ENCODE data around the gene MYO18A.

Gene MYO18A

GRCh38 chr17:29214215-29215146, 34.3 kb upstream of the MYO18A start:
- H2BK12ac ChIP-seq (ENCODE audit: low read length), result no peak overlapping the region
- H4K8ac ChIP-seq (ENCODE audit: low read depth, low read length), result no peak overlapping the region
- no peak for DNase-seq (ENCODE audit: low spot score)
- H3K9me3 ChIP-seq (replicated peaks in 1 of 2; ENCODE audit: control insufficient read depth in 2 of 2, insufficient read depth in 1 of 2, low read depth in 1 of 2, low read length in 2 of 2), result no peaks in the 10 kb centered on the region
- no peak overlapping the region for H2BK5ac ChIP-seq (ENCODE audit: low read length)
- H3K23ac ChIP-seq (ENCODE audit: low read depth, low read length, poor library complexity), result no peak overlapping the region
- no CpG with 5 or more reads among the region's 8 CpGs for WGBS, 2 donors (ENCODE audit: extremely low coverage in 2 of 2, insufficient read length in 2 of 2, insufficient replicate concordance in 1 of 2)
- no peak overlapping the region for H4K91ac ChIP-seq (ENCODE audit: low read depth, low read length, poor library complexity)
- H3K27ac ChIP-seq (replicated peaks; ENCODE audit: low read length), result no peak overlapping the region
- H2AK5ac ChIP-seq (ENCODE audit: low read depth, low read length), result no peak overlapping the region
- no peak overlapping the region for H2BK15ac ChIP-seq (ENCODE audit: low read length)
- no peak overlapping the region for H3K4me2 ChIP-seq (ENCODE audit: insufficient read depth, low read length, poor library complexity, severe bottlenecking)
- no peak overlapping the region for H3K14ac ChIP-seq (ENCODE audit: low read length)
- no peaks in the 10 kb centered on the region for H3K36me3 ChIP-seq (replicated peaks in 1 of 2; ENCODE audit: control insufficient read depth in 2 of 2, insufficient read depth in 2 of 2, low read length in 2 of 2)
- no peak overlapping the region for H2BK120ac ChIP-seq (ENCODE audit: low read depth, low read length)
- H2AFZ ChIP-seq (ENCODE audit: low read length), result no peak overlapping the region
- no peaks in the 10 kb centered on the region for H3K79me1 ChIP-seq (ENCODE audit: low read depth, low read length)
- no peaks in the 10 kb centered on the region for H3K27me3 ChIP-seq (ENCODE audit: control insufficient read depth in 3 of 3, insufficient read depth in 3 of 3, low read depth in 1 of 3, low read length in 3 of 3)
- no peak overlapping the region for H3K4ac ChIP-seq (ENCODE audit: low read length)
- no peak overlapping the region for H3K18ac ChIP-seq (ENCODE audit: low read length)
- H3K4me3 ChIP-seq (ENCODE audit: low read length in 2 of 2), result no peak overlapping the region
- no peak overlapping the region for H3K9ac ChIP-seq (ENCODE audit: low read depth, low read length, poor library complexity)
- peaks cover 3 to 9% of the 10 kb centered on the region in 2 donors for H3K4me1 ChIP-seq (ENCODE audit: control insufficient read depth in 2 of 2, insufficient read depth in 1 of 2, low read depth in 1 of 2, low read length in 2 of 2)

GRCh38 chr17:29212681-29213121, 32.5 kb upstream of the MYO18A start:
- no peak overlapping the region for H4K91ac ChIP-seq (ENCODE audit: low read depth, low read length, poor library complexity)
- no peak overlapping the region for H3K18ac ChIP-seq (ENCODE audit: low read length)
- H3K27ac ChIP-seq (replicated peaks; ENCODE audit: low read length), result no peak overlapping the region
- H2BK12ac ChIP-seq (ENCODE audit: low read length), result no peak overlapping the region
- no peaks in the 10 kb centered on the region for H3K79me1 ChIP-seq (ENCODE audit: low read depth, low read length)
- H2AFZ ChIP-seq (ENCODE audit: low read length), result no peak overlapping the region
- no peak overlapping the region for H3K4me3 ChIP-seq (ENCODE audit: low read length in 2 of 2)
- no peaks in the 10 kb centered on the region for H3K9me3 ChIP-seq (replicated peaks in 1 of 2; ENCODE audit: control insufficient read depth in 2 of 2, insufficient read depth in 1 of 2, low read depth in 1 of 2, low read length in 2 of 2)
- H3K4ac ChIP-seq (ENCODE audit: low read length), result no peak overlapping the region
- no CpG with 5 or more reads among the region's 5 CpGs for WGBS, 2 donors (ENCODE audit: extremely low coverage in 2 of 2, insufficient read length in 2 of 2, insufficient replicate concordance in 1 of 2)
- H3K23ac ChIP-seq (ENCODE audit: low read depth, low read length, poor library complexity), result no peak overlapping the region
- H2BK5ac ChIP-seq (ENCODE audit: low read length), result no peak overlapping the region
- no peak overlapping the region for H3K9ac ChIP-seq (ENCODE audit: low read depth, low read length, poor library complexity)
- H3K27me3 ChIP-seq (ENCODE audit: control insufficient read depth in 3 of 3, insufficient read depth in 3 of 3, low read depth in 1 of 3, low read length in 3 of 3), result no peaks in the 10 kb centered on the region
- peaks cover 11 to 13% of the 10 kb centered on the region in 2 donors for H3K4me1 ChIP-seq (ENCODE audit: control insufficient read depth in 2 of 2, insufficient read depth in 1 of 2, low read depth in 1 of 2, low read length in 2 of 2)
- H2AK5ac ChIP-seq (ENCODE audit: low read depth, low read length), result no peak overlapping the region
- H2BK120ac ChIP-seq (ENCODE audit: low read depth, low read length), result no peak overlapping the region
- H3K36me3 ChIP-seq (replicated peaks in 1 of 2; ENCODE audit: control insufficient read depth in 2 of 2, insufficient read depth in 2 of 2, low read length in 2 of 2), result no peaks in the 10 kb centered on the region
- no peak overlapping the region for H4K8ac ChIP-seq (ENCODE audit: low read depth, low read length)
- no peak overlapping the region for H3K4me2 ChIP-seq (ENCODE audit: insufficient read depth, low read length, poor library complexity, severe bottlenecking)
- DNase-seq (ENCODE audit: low spot score), result no peak
- H3K14ac ChIP-seq (ENCODE audit: low read length), result no peak overlapping the region
- H2BK15ac ChIP-seq (ENCODE audit: low read length), result no peak overlapping the region

GRCh38 chr17:29212094-29212631, 32.0 kb upstream of the MYO18A start:
- Histone ChIP-seq H3K14ac (ENCODE audit: low read length) (no peak overlapping the region), H4K8ac (ENCODE audit: low read depth, low read length) (no peak overlapping the region), H2BK5ac (ENCODE audit: low read length) (no peak overlapping the region), H3K4me3 (ENCODE audit: low read length in 2 of 2) (no peak overlapping the region), H3K27me3 (ENCODE audit: control insufficient read depth in 3 of 3, insufficient read depth in 3 of 3, low read depth in 1 of 3, low read length in 3 of 3) (no peaks in the 10 kb centered on the region), H3K4me1 (ENCODE audit: control insufficient read depth in 2 of 2, insufficient read depth in 1 of 2, low read depth in 1 of 2, low read length in 2 of 2) (peaks cover 11 to 13% of the 10 kb centered on the region in 2 donors), H3K23ac (ENCODE audit: low read depth, low read length, poor library complexity) (no peak overlapping the region), H3K9ac (ENCODE audit: low read depth, low read length, poor library complexity) (no peak overlapping the region), H4K91ac (ENCODE audit: low read depth, low read length, poor library complexity) (no peak overlapping the region), H2AFZ (ENCODE audit: low read length) (no peak overlapping the region), H2AK5ac (ENCODE audit: low read depth, low read length) (no peak overlapping the region), H3K36me3 (replicated peaks in 1 of 2; ENCODE audit: control insufficient read depth in 2 of 2, insufficient read depth in 2 of 2, low read length in 2 of 2) (no peaks in the 10 kb centered on the region), H3K4ac (ENCODE audit: low read length) (no peak overlapping the region), H3K4me2 (ENCODE audit: insufficient read depth, low read length, poor library complexity, severe bottlenecking) (no peak overlapping the region), H3K79me1 (ENCODE audit: low read depth, low read length) (no peaks in the 10 kb centered on the region), H2BK120ac (ENCODE audit: low read depth, low read length) (peak overlapping the region; percentile 78), H2BK12ac (ENCODE audit: low read length) (no peak overlapping the region), H2BK15ac (ENCODE audit: low read length) (no peak overlapping the region), H3K9me3 (replicated peaks in 1 of 2; ENCODE audit: control insufficient read depth in 2 of 2, insufficient read depth in 1 of 2, low read depth in 1 of 2, low read length in 2 of 2) (no peaks in the 10 kb centered on the region), H3K27ac (replicated peaks; ENCODE audit: low read length) (no peak overlapping the region), H3K18ac (ENCODE audit: low read length) (peak overlapping the region; percentile 60)
- no peak for DNase-seq (ENCODE audit: low spot score)
- no CpG with 5 or more reads among the region's 1 CpG for WGBS, 2 donors (ENCODE audit: extremely low coverage in 2 of 2, insufficient read length in 2 of 2, insufficient replicate concordance in 1 of 2)

GRCh38 chr17:29210879-29211278, 30.7 kb upstream of the MYO18A start:
- Histone ChIP-seq H2AFZ (ENCODE audit: low read length) (no peak overlapping the region), H3K23ac (ENCODE audit: low read depth, low read length, poor library complexity) (no peak overlapping the region), H3K4ac (ENCODE audit: low read length) (no peak overlapping the region), H3K27me3 (ENCODE audit: control insufficient read depth in 3 of 3, insufficient read depth in 3 of 3, low read depth in 1 of 3, low read length in 3 of 3) (no peaks in the 10 kb centered on the region), H2BK15ac (ENCODE audit: low read length) (no peak overlapping the region), H3K14ac (ENCODE audit: low read length) (no peak overlapping the region), H2BK120ac (ENCODE audit: low read depth, low read length) (no peak overlapping the region), H2BK5ac (ENCODE audit: low read length) (no peak overlapping the region), H2AK5ac (ENCODE audit: low read depth, low read length) (no peak overlapping the region), H3K18ac (ENCODE audit: low read length) (no peak overlapping the region), H3K9me3 (replicated peaks in 1 of 2; ENCODE audit: control insufficient read depth in 2 of 2, insufficient read depth in 1 of 2, low read depth in 1 of 2, low read length in 2 of 2) (no peaks in the 10 kb centered on the region), H3K79me1 (ENCODE audit: low read depth, low read length) (no peaks in the 10 kb centered on the region), H3K4me3 (ENCODE audit: low read length in 2 of 2) (no peak overlapping the region), H3K36me3 (replicated peaks in 1 of 2; ENCODE audit: control insufficient read depth in 2 of 2, insufficient read depth in 2 of 2, low read length in 2 of 2) (no peaks in the 10 kb centered on the region), H3K4me1 (ENCODE audit: control insufficient read depth in 2 of 2, insufficient read depth in 1 of 2, low read depth in 1 of 2, low read length in 2 of 2) (peaks cover 10 to 11% of the 10 kb centered on the region in 2 donors), H3K27ac (replicated peaks; ENCODE audit: low read length) (no peak overlapping the region), H3K4me2 (ENCODE audit: insufficient read depth, low read length, poor library complexity, severe bottlenecking) (no peak overlapping the region), H4K91ac (ENCODE audit: low read depth, low read length, poor library complexity) (no peak overlapping the region), H4K8ac (ENCODE audit: low read depth, low read length) (no peak overlapping the region), H2BK12ac (ENCODE audit: low read length) (no peak overlapping the region), H3K9ac (ENCODE audit: low read depth, low read length, poor library complexity) (no peak overlapping the region)
- no peak for DNase-seq (ENCODE audit: low spot score)
- WGBS, 2 donors (ENCODE audit: extremely low coverage in 2 of 2, insufficient read length in 2 of 2, insufficient replicate concordance in 1 of 2), result no CpG with 5 or more reads among the region's 2 CpGs

Data from neuronal stem cell (in vitro differentiated cells).